ENCODE results near the gene TNFAIP3.

TNFAIP3 gene

GRCh38 chr6:137877113-137877512 lies 10.1 kb downstream of the TNFAIP3 start:
- Histone ChIP-seq H3K4me3 (ENCODE audit: low read depth in 1 of 2, low read length in 2 of 2) (no peak overlapping the region), H3K9me3 (ENCODE audit: control insufficient read depth in 1 of 2, low read length in 2 of 2) (no peaks in the 10 kb centered on the region), H3K4me1 (ENCODE audit: control insufficient read depth in 1 of 2, insufficient read depth in 2 of 2, low read length in 2 of 2) (peaks cover 25 to 27% of the 10 kb centered on the region in 2 donors), H3K9ac (ENCODE audit: low read depth in 1 of 2, low read length in 2 of 2) (no peak overlapping the region), H3K36me3 (ENCODE audit: control insufficient read depth in 1 of 2, insufficient read depth in 2 of 2, low read length in 2 of 2) (peaks cover 77 to 81% of the 10 kb centered on the region in 2 donors), H3K27me3 (ENCODE audit: control insufficient read depth in 1 of 2, insufficient read depth in 2 of 2, low read length in 2 of 2) (no peaks in the 10 kb centered on the region), H3K27ac (ENCODE audit: low read depth, low read length) (no peak overlapping the region)

GRCh38 chr6:137877606-137878005 lies 10.5 kb downstream of the TNFAIP3 start:
- Histone ChIP-seq H3K4me1 (ENCODE audit: control insufficient read depth in 1 of 2, insufficient read depth in 2 of 2, low read length in 2 of 2) (peaks cover 20 to 22% of the 10 kb centered on the region in 2 donors), H3K27ac (ENCODE audit: low read depth, low read length) (no peak overlapping the region), H3K36me3 (ENCODE audit: control insufficient read depth in 1 of 2, insufficient read depth in 2 of 2, low read length in 2 of 2) (peaks cover 82 to 86% of the 10 kb centered on the region in 2 donors), H3K9me3 (ENCODE audit: control insufficient read depth in 1 of 2, low read length in 2 of 2) (no peaks in the 10 kb centered on the region), H3K27me3 (ENCODE audit: control insufficient read depth in 1 of 2, insufficient read depth in 2 of 2, low read length in 2 of 2) (no peaks in the 10 kb centered on the region), H3K9ac (ENCODE audit: low read depth in 1 of 2, low read length in 2 of 2) (no peak overlapping the region), H3K4me3 (ENCODE audit: low read depth in 1 of 2, low read length in 2 of 2) (no peak overlapping the region)

- Histone ChIP-seq H3K27me3 (ENCODE audit: control insufficient read depth in 1 of 2, insufficient read depth in 2 of 2, low read length in 2 of 2) (no peaks in the 10 kb centered on the region), H3K36me3 (ENCODE audit: control insufficient read depth in 1 of 2, insufficient read depth in 2 of 2, low read length in 2 of 2) (peaks cover 82 to 89% of the 10 kb centered on the region in 2 donors), H3K27ac (ENCODE audit: low read depth, low read length) (no peak overlapping the region), H3K4me1 (ENCODE audit: control insufficient read depth in 1 of 2, insufficient read depth in 2 of 2, low read length in 2 of 2) (peaks cover 16 to 18% of the 10 kb centered on the region in 2 donors), H3K9me3 (ENCODE audit: control insufficient read depth in 1 of 2, low read length in 2 of 2) (no peaks in the 10 kb centered on the region), H3K9ac (ENCODE audit: low read depth in 1 of 2, low read length in 2 of 2) (no peak overlapping the region), H3K4me3 (ENCODE audit: low read depth in 1 of 2, low read length in 2 of 2) (no peak overlapping the region)
Observed at GRCh38 chr6:137878029-137878428, 11.0 kb downstream of the TNFAIP3 start.

GRCh38 chr6:137878486-137879285 lies 11.6 kb downstream of the TNFAIP3 start:
- peaks cover 10 to 12% of the 10 kb centered on the region in 2 donors for H3K4me1 ChIP-seq (ENCODE audit: control insufficient read depth in 1 of 2, insufficient read depth in 2 of 2, low read length in 2 of 2)
- H3K36me3 ChIP-seq (ENCODE audit: control insufficient read depth in 1 of 2, insufficient read depth in 2 of 2, low read length in 2 of 2): peaks cover 82 to 94% of the 10 kb centered on the region in 2 donors
- H3K27ac ChIP-seq (ENCODE audit: low read depth, low read length): no peak overlapping the region
- H3K9ac ChIP-seq (ENCODE audit: low read depth in 1 of 2, low read length in 2 of 2): no peak overlapping the region
- H3K27me3 ChIP-seq (ENCODE audit: control insufficient read depth in 1 of 2, insufficient read depth in 2 of 2, low read length in 2 of 2): no peaks in the 10 kb centered on the region
- no peak overlapping the region for H3K4me3 ChIP-seq (ENCODE audit: low read depth in 1 of 2, low read length in 2 of 2)
- H3K9me3 ChIP-seq (ENCODE audit: control insufficient read depth in 1 of 2, low read length in 2 of 2): no peaks in the 10 kb centered on the region

DNA sequence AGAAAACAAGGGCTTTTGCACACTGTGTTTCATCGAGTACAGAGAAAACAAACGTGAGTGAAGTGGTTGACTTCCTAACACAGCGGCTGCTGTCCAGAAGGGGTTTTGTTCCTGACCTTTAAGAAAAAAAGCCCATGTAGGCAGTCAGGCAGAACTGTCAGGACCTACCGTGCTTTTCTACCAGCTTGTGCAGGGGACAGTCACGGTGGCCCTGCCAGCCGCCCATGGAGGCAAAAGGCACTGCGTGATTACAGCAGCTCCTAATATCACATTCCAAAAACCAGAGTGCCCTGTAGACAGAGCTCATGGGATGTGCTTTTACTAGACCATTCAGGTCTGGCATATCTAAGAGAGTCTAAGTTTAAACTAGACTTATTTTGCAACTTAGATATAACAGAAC lies 12.2 kb downstream of the TNFAIP3 start:
- Histone ChIP-seq H3K36me3 (ENCODE audit: control insufficient read depth in 1 of 2, insufficient read depth in 2 of 2, low read length in 2 of 2) (peaks cover 80 to 90% of the 10 kb centered on the region in 2 donors), H3K27me3 (ENCODE audit: control insufficient read depth in 1 of 2, insufficient read depth in 2 of 2, low read length in 2 of 2) (no peaks in the 10 kb centered on the region), H3K9ac (ENCODE audit: low read depth in 1 of 2, low read length in 2 of 2) (no peak overlapping the region), H3K27ac (ENCODE audit: low read depth, low read length) (no peak overlapping the region), H3K4me1 (ENCODE audit: control insufficient read depth in 1 of 2, insufficient read depth in 2 of 2, low read length in 2 of 2) (peaks cover 4 to 6% of the 10 kb centered on the region in 2 donors), H3K4me3 (ENCODE audit: low read depth in 1 of 2, low read length in 2 of 2) (no peak overlapping the region), H3K9me3 (ENCODE audit: control insufficient read depth in 1 of 2, low read length in 2 of 2) (no peaks in the 10 kb centered on the region)

GRCh38 chr6:137879885-137880745 lies 13.1 kb downstream of the TNFAIP3 start:
- Histone ChIP-seq H3K9me3 (ENCODE audit: control insufficient read depth in 1 of 2, low read length in 2 of 2) (no peaks in the 10 kb centered on the region), H3K36me3 (ENCODE audit: control insufficient read depth in 1 of 2, insufficient read depth in 2 of 2, low read length in 2 of 2) (peaks cover 72 to 82% of the 10 kb centered on the region in 2 donors), H3K27ac (ENCODE audit: low read depth, low read length) (no peak overlapping the region), H3K27me3 (ENCODE audit: control insufficient read depth in 1 of 2, insufficient read depth in 2 of 2, low read length in 2 of 2) (no peaks in the 10 kb centered on the region), H3K4me1 (ENCODE audit: control insufficient read depth in 1 of 2, insufficient read depth in 2 of 2, low read length in 2 of 2) (no peaks in the 10 kb centered on the region), H3K4me3 (ENCODE audit: low read depth in 1 of 2, low read length in 2 of 2) (no peak overlapping the region), H3K9ac (ENCODE audit: low read depth in 1 of 2, low read length in 2 of 2) (no peak overlapping the region)

DNA sequence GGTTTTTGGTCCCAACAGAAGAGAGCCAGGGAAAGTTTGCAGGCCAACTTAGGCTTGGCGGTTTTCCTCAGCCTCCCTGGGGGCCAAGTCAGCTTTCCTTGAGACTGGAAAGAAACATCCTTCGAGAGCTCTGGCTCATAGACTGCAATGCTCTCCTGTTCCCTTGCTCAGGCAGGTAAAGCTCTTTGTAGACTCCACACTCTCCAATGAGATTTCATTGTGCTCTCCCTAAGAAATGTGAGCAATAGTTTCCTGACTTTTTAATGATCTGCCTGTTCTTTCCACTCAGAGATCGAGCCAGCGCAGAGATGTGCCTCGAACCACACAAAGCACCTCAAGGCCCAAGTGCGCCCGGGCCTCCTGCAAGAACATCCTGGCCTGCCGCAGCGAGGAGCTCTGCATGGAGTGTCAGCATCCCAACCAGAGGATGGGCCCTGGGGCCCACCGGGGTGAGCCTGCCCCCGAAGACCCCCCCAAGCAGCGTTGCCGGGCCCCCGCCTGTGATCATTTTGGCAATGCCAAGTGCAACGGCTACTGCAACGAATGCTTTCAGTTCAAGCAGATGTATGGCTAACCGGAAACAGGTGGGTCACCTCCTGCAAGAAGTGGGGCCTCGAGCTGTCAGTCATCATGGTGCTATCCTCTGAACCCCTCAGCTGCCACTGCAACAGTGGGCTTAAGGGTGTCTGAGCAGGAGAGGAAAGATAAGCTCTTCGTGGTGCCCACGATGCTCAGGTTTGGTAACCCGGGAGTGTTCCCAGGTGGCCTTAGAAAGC lies 13.9 kb downstream of the TNFAIP3 start:
- H3K4me3 ChIP-seq (ENCODE audit: low read depth in 1 of 2, low read length in 2 of 2): no peak overlapping the region
- no peak overlapping the region for H3K27ac ChIP-seq (ENCODE audit: low read depth, low read length)
- peaks cover 65 to 73% of the 10 kb centered on the region in 2 donors for H3K36me3 ChIP-seq (ENCODE audit: control insufficient read depth in 1 of 2, insufficient read depth in 2 of 2, low read length in 2 of 2)
- H3K9me3 ChIP-seq (ENCODE audit: control insufficient read depth in 1 of 2, low read length in 2 of 2): no peaks in the 10 kb centered on the region
- no peaks in the 10 kb centered on the region for H3K27me3 ChIP-seq (ENCODE audit: control insufficient read depth in 1 of 2, insufficient read depth in 2 of 2, low read length in 2 of 2)
- no peak overlapping the region for H3K9ac ChIP-seq (ENCODE audit: low read depth in 1 of 2, low read length in 2 of 2)
- H3K4me1 ChIP-seq (ENCODE audit: control insufficient read depth in 1 of 2, insufficient read depth in 2 of 2, low read length in 2 of 2): no peaks in the 10 kb centered on the region

DNA sequence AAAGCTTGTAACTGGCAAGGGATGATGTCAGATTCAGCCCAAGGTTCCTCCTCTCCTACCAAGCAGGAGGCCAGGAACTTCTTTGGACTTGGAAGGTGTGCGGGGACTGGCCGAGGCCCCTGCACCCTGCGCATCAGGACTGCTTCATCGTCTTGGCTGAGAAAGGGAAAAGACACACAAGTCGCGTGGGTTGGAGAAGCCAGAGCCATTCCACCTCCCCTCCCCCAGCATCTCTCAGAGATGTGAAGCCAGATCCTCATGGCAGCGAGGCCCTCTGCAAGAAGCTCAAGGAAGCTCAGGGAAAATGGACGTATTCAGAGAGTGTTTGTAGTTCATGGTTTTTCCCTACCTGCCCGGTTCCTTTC lies 14.4 kb downstream of the TNFAIP3 start:
- no peaks in the 10 kb centered on the region for H3K4me1 ChIP-seq (ENCODE audit: control insufficient read depth in 1 of 2, insufficient read depth in 2 of 2, low read length in 2 of 2)
- peaks cover 61 to 68% of the 10 kb centered on the region in 2 donors for H3K36me3 ChIP-seq (ENCODE audit: control insufficient read depth in 1 of 2, insufficient read depth in 2 of 2, low read length in 2 of 2)
- no peaks in the 10 kb centered on the region for H3K27me3 ChIP-seq (ENCODE audit: control insufficient read depth in 1 of 2, insufficient read depth in 2 of 2, low read length in 2 of 2)
- no peak overlapping the region for H3K9ac ChIP-seq (ENCODE audit: low read depth in 1 of 2, low read length in 2 of 2)
- no peak overlapping the region for H3K4me3 ChIP-seq (ENCODE audit: low read depth in 1 of 2, low read length in 2 of 2)
- no peak overlapping the region for H3K27ac ChIP-seq (ENCODE audit: low read depth, low read length)
- no peaks in the 10 kb centered on the region for H3K9me3 ChIP-seq (ENCODE audit: control insufficient read depth in 1 of 2, low read length in 2 of 2)

DNA sequence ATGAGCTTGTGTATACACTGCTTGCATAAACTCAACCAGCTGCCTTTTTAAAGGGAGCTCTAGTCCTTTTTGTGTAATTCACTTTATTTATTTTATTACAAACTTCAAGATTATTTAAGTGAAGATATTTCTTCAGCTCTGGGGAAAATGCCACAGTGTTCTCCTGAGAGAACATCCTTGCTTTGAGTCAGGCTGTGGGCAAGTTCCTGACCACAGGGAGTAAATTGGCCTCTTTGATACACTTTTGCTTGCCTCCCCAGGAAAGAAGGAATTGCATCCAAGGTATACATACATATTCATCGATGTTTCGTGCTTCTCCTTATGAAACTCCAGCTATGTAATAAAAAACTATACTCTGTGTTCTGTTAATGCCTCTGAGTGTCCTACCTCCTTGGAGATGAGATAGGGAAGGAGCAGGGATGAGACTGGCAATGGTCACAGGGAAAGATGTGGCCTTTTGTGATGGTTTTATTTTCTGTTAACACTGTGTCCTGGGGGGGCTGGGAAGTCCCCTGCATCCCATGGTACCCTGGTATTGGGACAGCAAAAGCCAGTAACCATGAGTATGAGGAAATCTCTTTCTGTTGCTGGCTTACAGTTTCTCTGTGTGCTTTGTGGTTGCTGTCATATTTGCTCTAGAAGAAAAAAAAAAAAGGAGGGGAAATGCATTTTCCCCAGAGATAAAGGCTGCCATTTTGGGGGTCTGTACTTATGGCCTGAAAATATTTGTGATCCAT lies 15.3 kb downstream of the TNFAIP3 start:
- Histone ChIP-seq H3K4me3 (ENCODE audit: low read depth in 1 of 2, low read length in 2 of 2) (no peak overlapping the region), H3K4me1 (ENCODE audit: control insufficient read depth in 1 of 2, insufficient read depth in 2 of 2, low read length in 2 of 2) (no peaks in the 10 kb centered on the region), H3K9ac (ENCODE audit: low read depth in 1 of 2, low read length in 2 of 2) (no peak overlapping the region), H3K27me3 (ENCODE audit: control insufficient read depth in 1 of 2, insufficient read depth in 2 of 2, low read length in 2 of 2) (no peaks in the 10 kb centered on the region), H3K9me3 (ENCODE audit: control insufficient read depth in 1 of 2, low read length in 2 of 2) (no peaks in the 10 kb centered on the region), H3K36me3 (ENCODE audit: control insufficient read depth in 1 of 2, insufficient read depth in 2 of 2, low read length in 2 of 2) (peaks cover 52 to 59% of the 10 kb centered on the region in 2 donors), H3K27ac (ENCODE audit: low read depth, low read length) (no peak overlapping the region)
